ENCODE results near the gene USP25.

The USP25 gene

GRCh38 chr21:15826908-15827601 lies 97.3 kb downstream of the USP25 start:
- no peaks in the 10 kb centered on the region for H3K79me2 ChIP-seq (ENCODE audit: low read length)
- no peaks in the 10 kb centered on the region for H3K4me1 ChIP-seq (ENCODE audit: low read length)
- no peaks in the 10 kb centered on the region for H3K27me3 ChIP-seq (ENCODE audit: low read depth, low read length)
- H3K4me2 ChIP-seq (ENCODE audit: low read length): no peak overlapping the region
- H2AFZ ChIP-seq (ENCODE audit: low read depth, low read length): no peak overlapping the region
- no peak overlapping the region for H3K4me3 ChIP-seq (ENCODE audit: low read length)
- no peak overlapping the region for H3K27ac ChIP-seq (ENCODE audit: low read length)
- no peak overlapping the region for H3K9ac ChIP-seq (ENCODE audit: low read length)
- H4K20me1 ChIP-seq (ENCODE audit: insufficient read depth, low read length): no peaks in the 10 kb centered on the region
- TF ChIP-seq CTCF (IDR thresholded peaks at IDR 0.05; ENCODE audit: low read depth, low read length) (no peak), EZH2phosphoT487 (IDR thresholded peaks at IDR 0.05; ENCODE audit: low read depth) (no peak)
- peaks cover 4% of the 10 kb centered on the region for H3K36me3 ChIP-seq (replicated peaks; ENCODE audit: low read depth, low read length)
- H3K9me3 ChIP-seq (ENCODE audit: insufficient read depth, low read length): no peaks in the 10 kb centered on the region

- peaks cover 4% of the 10 kb centered on the region for H3K36me3 ChIP-seq (replicated peaks; ENCODE audit: low read depth, low read length)
- H3K9me3 ChIP-seq (ENCODE audit: insufficient read depth, low read length): no peaks in the 10 kb centered on the region
- H4K20me1 ChIP-seq (ENCODE audit: insufficient read depth, low read length): no peaks in the 10 kb centered on the region
- no peak overlapping the region for H3K9ac ChIP-seq (ENCODE audit: low read length)
- no peaks in the 10 kb centered on the region for H3K79me2 ChIP-seq (ENCODE audit: low read length)
- H3K27me3 ChIP-seq (ENCODE audit: low read depth, low read length): no peaks in the 10 kb centered on the region
- H3K27ac ChIP-seq (ENCODE audit: low read length): no peak overlapping the region
- H2AFZ ChIP-seq (ENCODE audit: low read depth, low read length): no peak overlapping the region
- H3K4me1 ChIP-seq (ENCODE audit: low read length): no peaks in the 10 kb centered on the region
- no peak overlapping the region for H3K4me3 ChIP-seq (ENCODE audit: low read length)
- H3K4me2 ChIP-seq (ENCODE audit: low read length): no peak overlapping the region
- no peak for TF ChIP-seq EZH2phosphoT487 (IDR thresholded peaks at IDR 0.05; ENCODE audit: low read depth)
- no peak for TF ChIP-seq CTCF (IDR thresholded peaks at IDR 0.05; ENCODE audit: low read depth, low read length)
These were observed 101.7 kb downstream of the USP25 start for GRCh38 chr21:15831497-15831896.

- no peaks in the 10 kb centered on the region for H3K79me2 ChIP-seq (ENCODE audit: low read length)
- no peak for TF ChIP-seq EZH2phosphoT487 (IDR thresholded peaks at IDR 0.05; ENCODE audit: low read depth)
- no peak for TF ChIP-seq CTCF (IDR thresholded peaks at IDR 0.05; ENCODE audit: low read depth, low read length)
- H3K27ac ChIP-seq (ENCODE audit: low read length): no peak overlapping the region
- no peaks in the 10 kb centered on the region for H3K9me3 ChIP-seq (ENCODE audit: insufficient read depth, low read length)
- H3K4me1 ChIP-seq (ENCODE audit: low read length): no peaks in the 10 kb centered on the region
- no peak overlapping the region for H3K4me2 ChIP-seq (ENCODE audit: low read length)
- no peaks in the 10 kb centered on the region for H3K27me3 ChIP-seq (ENCODE audit: low read depth, low read length)
- H2AFZ ChIP-seq (ENCODE audit: low read depth, low read length): no peak overlapping the region
- no peaks in the 10 kb centered on the region for H4K20me1 ChIP-seq (ENCODE audit: insufficient read depth, low read length)
- H3K9ac ChIP-seq (ENCODE audit: low read length): no peak overlapping the region
- no peaks in the 10 kb centered on the region for H3K36me3 ChIP-seq (replicated peaks; ENCODE audit: low read depth, low read length)
- H3K4me3 ChIP-seq (ENCODE audit: low read length): no peak overlapping the region
These were observed 107.9 kb downstream of the USP25 start for GRCh38 chr21:15837645-15838044.

GRCh38 chr21:15839026-15839425 lies 109.2 kb downstream of the USP25 start:
- no peak overlapping the region for H3K4me2 ChIP-seq (ENCODE audit: low read length)
- H3K27me3 ChIP-seq (ENCODE audit: low read depth, low read length): no peaks in the 10 kb centered on the region
- TF ChIP-seq CTCF (IDR thresholded peaks at IDR 0.05; ENCODE audit: low read depth, low read length): no peak
- TF ChIP-seq EZH2phosphoT487 (IDR thresholded peaks at IDR 0.05; ENCODE audit: low read depth): no peak
- H3K4me1 ChIP-seq (ENCODE audit: low read length): no peaks in the 10 kb centered on the region
- H3K27ac ChIP-seq (ENCODE audit: low read length): no peak overlapping the region
- H3K36me3 ChIP-seq (replicated peaks; ENCODE audit: low read depth, low read length): no peaks in the 10 kb centered on the region
- H3K4me3 ChIP-seq (ENCODE audit: low read length): no peak overlapping the region
- no peaks in the 10 kb centered on the region for H3K9me3 ChIP-seq (ENCODE audit: insufficient read depth, low read length)
- H4K20me1 ChIP-seq (ENCODE audit: insufficient read depth, low read length): no peaks in the 10 kb centered on the region
- H3K79me2 ChIP-seq (ENCODE audit: low read length): no peaks in the 10 kb centered on the region
- no peak overlapping the region for H2AFZ ChIP-seq (ENCODE audit: low read depth, low read length)
- H3K9ac ChIP-seq (ENCODE audit: low read length): no peak overlapping the region

Data from OCI-LY3 (cell line).